ENCODE measurements around the gene CLIP2. TPM values are rescaled to one million over a fixed set of nuclear protein-coding genes. Genes with fewer than 3 reads are reported as not detected.
"Not testable (repeated sequence)": the region's sequence is repeated elsewhere in the genome, so short reads cannot be mapped to it uniquely, and the experiment has no call there.

Gene CLIP2
- total RNA-seq, 1 donor from 2014 or later, result 12.9 TPM

DNA sequence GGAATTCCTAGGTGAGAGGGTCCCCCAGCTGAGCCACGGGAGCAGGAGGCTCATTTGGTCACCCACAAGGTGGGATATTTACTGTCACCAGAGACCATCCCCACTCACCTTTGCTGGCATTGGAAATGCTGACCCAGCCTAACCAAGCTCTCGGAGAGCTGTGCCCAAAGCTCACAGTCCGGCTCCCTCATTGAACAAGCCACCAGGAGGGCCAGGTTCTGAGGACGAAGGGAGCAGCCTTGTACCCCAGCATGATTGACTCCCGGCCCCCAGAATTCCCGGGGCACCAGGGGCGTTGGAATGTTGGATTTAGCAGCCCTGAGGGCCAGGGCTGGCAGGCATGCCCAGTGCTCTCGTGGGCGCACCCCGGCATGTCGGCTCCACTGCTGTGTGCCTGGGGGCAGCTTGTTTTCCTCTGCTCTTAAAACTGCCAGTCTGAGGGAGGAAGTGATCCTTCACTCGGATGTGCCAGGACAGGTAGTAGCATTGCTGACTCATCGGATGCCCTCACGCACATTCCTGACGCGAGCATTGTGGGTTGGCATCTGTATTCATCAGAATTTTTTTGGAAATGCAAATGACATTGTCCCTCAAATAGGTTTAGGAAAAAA, 23.3 kb downstream of the CLIP2 start:
- Histone ChIP-seq H3K4me3 (ENCODE audit: low read depth, low read length) (no peak overlapping the region), H3K36me3 (ENCODE audit: control insufficient read depth, insufficient read depth, low read length) (no peaks in the 10 kb centered on the region), H3K27me3 (ENCODE audit: control insufficient read depth, insufficient read depth, low read length) (no peaks in the 10 kb centered on the region)
- DNase-seq (ENCODE audit: low read depth) (peak; percentile 98), FAIRE-seq (peak; percentile 40)
- TF ChIP-seq, protein P1, sequence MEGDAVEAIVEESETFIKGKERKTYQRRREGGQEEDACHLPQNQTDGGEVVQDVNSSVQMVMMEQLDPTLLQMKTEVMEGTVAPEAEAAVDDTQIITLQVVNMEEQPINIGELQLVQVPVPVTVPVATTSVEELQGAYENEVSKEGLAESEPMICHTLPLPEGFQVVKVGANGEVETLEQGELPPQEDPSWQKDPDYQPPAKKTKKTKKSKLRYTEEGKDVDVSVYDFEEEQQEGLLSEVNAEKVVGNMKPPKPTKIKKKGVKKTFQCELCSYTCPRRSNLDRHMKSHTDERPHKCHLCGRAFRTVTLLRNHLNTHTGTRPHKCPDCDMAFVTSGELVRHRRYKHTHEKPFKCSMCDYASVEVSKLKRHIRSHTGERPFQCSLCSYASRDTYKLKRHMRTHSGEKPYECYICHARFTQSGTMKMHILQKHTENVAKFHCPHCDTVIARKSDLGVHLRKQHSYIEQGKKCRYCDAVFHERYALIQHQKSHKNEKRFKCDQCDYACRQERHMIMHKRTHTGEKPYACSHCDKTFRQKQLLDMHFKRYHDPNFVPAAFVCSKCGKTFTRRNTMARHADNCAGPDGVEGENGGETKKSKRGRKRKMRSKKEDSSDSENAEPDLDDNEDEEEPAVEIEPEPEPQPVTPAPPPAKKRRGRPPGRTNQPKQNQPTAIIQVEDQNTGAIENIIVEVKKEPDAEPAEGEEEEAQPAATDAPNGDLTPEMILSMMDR (IDR thresholded peaks at IDR 0.05; ENCODE audit: insufficient read depth, low read length, severe bottlenecking), result no peak

- peak; percentile 38 for DNase-seq (ENCODE audit: low read depth)
- not testable (repeated sequence) for H3K36me3 ChIP-seq (ENCODE audit: control insufficient read depth, insufficient read depth, low read length); H3K27me3 ChIP-seq (ENCODE audit: control insufficient read depth, insufficient read depth, low read length); H3K4me3 ChIP-seq (ENCODE audit: low read depth, low read length); FAIRE-seq
Measured at GRCh38 chr7:74315891-74316290, 26.7 kb downstream of the CLIP2 start.

DNA sequence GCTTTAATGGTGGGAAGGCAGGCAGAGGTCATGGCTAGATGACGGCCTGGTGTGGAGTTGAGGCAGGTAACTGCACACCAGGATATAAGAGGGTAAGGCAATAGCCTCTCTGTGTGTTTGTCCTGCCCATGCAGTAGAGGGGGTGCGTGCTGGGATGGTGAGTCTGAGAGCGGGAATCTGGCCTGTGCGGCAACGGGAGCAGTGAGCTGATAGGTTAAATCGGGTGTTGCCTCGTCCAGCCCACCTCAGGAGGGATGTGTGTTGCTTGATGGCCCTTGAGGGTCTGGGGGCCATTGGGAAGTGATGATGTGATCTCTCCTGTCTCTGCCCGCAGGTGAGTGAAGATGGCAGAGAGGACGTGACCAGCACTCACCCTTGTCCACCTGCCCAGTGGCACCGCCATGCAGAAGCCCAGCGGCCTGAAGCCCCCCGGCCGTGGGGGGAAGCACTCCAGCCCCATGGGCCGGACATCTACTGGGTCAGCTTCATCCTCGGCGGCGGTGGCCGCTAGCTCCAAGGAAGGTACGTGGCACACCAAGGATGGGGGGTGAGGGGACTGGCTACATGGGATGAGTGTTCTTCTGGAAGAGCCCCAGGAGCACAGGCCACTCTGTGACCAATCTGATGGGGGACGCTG, 28.1 kb downstream of the CLIP2 start:
- Histone ChIP-seq H3K27me3 (ENCODE audit: control insufficient read depth, insufficient read depth, low read length) (no peaks in the 10 kb centered on the region), H3K4me3 (ENCODE audit: low read depth, low read length) (no peak overlapping the region), H3K36me3 (ENCODE audit: control insufficient read depth, insufficient read depth, low read length) (peaks cover 1% of the 10 kb centered on the region)
- FAIRE-seq (no peak), DNase-seq (ENCODE audit: low read depth) (no peak)
- TF ChIP-seq, protein P1 (IDR thresholded peaks at IDR 0.05; ENCODE audit: insufficient read depth, low read length, severe bottlenecking), result no peak

GRCh38 chr7:74318043-74318442, 28.8 kb downstream of the CLIP2 start:
- H3K36me3 ChIP-seq (ENCODE audit: control insufficient read depth, insufficient read depth, low read length), result peaks cover 1% of the 10 kb centered on the region
- TF ChIP-seq, protein P1 (IDR thresholded peaks at IDR 0.05; ENCODE audit: insufficient read depth, low read length, severe bottlenecking), result no peak
- H3K27me3 ChIP-seq (ENCODE audit: control insufficient read depth, insufficient read depth, low read length), result no peaks in the 10 kb centered on the region
- FAIRE-seq, result no peak
- no peak for DNase-seq (ENCODE audit: low read depth)
- no peak overlapping the region for H3K4me3 ChIP-seq (ENCODE audit: low read depth, low read length)

GRCh38 chr7:74320645-74321221, 31.5 kb downstream of the CLIP2 start:
- TF ChIP-seq, protein P1 (IDR thresholded peaks at IDR 0.05; ENCODE audit: insufficient read depth, low read length, severe bottlenecking), result no peak
- FAIRE-seq (no peak), DNase-seq (ENCODE audit: low read depth) (no peak)
- Histone ChIP-seq H3K36me3 (ENCODE audit: control insufficient read depth, insufficient read depth, low read length) (peaks cover 1% of the 10 kb centered on the region), H3K4me3 (ENCODE audit: low read depth, low read length) (no peak overlapping the region), H3K27me3 (ENCODE audit: control insufficient read depth, insufficient read depth, low read length) (no peaks in the 10 kb centered on the region)

GRCh38 chr7:74322892-74323291, 33.7 kb downstream of the CLIP2 start:
- not testable (repeated sequence) for H3K27me3 ChIP-seq (ENCODE audit: control insufficient read depth, insufficient read depth, low read length); DNase-seq (ENCODE audit: low read depth); FAIRE-seq; H3K4me3 ChIP-seq (ENCODE audit: low read depth, low read length); H3K36me3 ChIP-seq (ENCODE audit: control insufficient read depth, insufficient read depth, low read length)

Data from bronchial epithelial cell (primary cell).